Activated T-helper 1 cell treated with anti-CD3 and anti-CD28 coated beads, Interleukin-2, amount 50 U/mL, for 16 hours (primary cell): ENCODE results near the gene KCNJ10.

Experiments
- DNase-seq, 2 donors: peaks; one replicate each; pipeline ENCODE4 v3.0.0-alpha.2; 2020; ENCODE audit warnings: low read depth in 1 of 2, low spot score in 1 of 2

The KCNJ10 gene

GRCh38 chr1:160025314-160025713 is 44.6 kb downstream of the KCNJ10 start:
- DNase-seq: no peak

GRCh38 chr1:160024195-160024905 is 45.6 kb downstream of the KCNJ10 start:
- no peak for DNase-seq

GRCh38 chr1:160022330-160023310 is 47.3 kb downstream of the KCNJ10 start:
- no peak for DNase-seq

- DNase-seq: no peak
Measured at GRCh38 chr1:160021376-160022074, 48.4 kb downstream of the KCNJ10 start.

- no peak for DNase-seq
Measured at GRCh38 chr1:160020196-160020595, 49.8 kb downstream of the KCNJ10 start.

GRCh38 chr1:160018900-160019299 is 51.1 kb downstream of the KCNJ10 start:
- DNase-seq: no peak

GRCh38 chr1:160018347-160018746 is 51.6 kb downstream of the KCNJ10 start:
- DNase-seq: no peak

- DNase-seq: no peak
Measured at GRCh38 chr1:160017592-160017991, 52.4 kb downstream of the KCNJ10 start.

- DNase-seq: no peak
Measured at GRCh38 chr1:160011781-160012180, 58.2 kb downstream of the KCNJ10 start.

- DNase-seq: no peak
Measured at GRCh38 chr1:160009801-160010200, 60.2 kb downstream of the KCNJ10 start.

GRCh38 chr1:160009081-160009480 is 60.9 kb downstream of the KCNJ10 start:
- DNase-seq: no peak

- no peak for DNase-seq
Measured at GRCh38 chr1:160007577-160008200, 62.3 kb downstream of the KCNJ10 start.

- peak; percentile 40 to 50 for DNase-seq
Measured at GRCh38 chr1:160006312-160006940, 63.5 kb downstream of the KCNJ10 start.

- DNase-seq: no peak
Measured at GRCh38 chr1:160005070-160005469, 64.9 kb downstream of the KCNJ10 start.

- DNase-seq: no peak
Measured at GRCh38 chr1:160004425-160004824, 65.5 kb downstream of the KCNJ10 start.

- DNase-seq: no peak
Measured at GRCh38 chr1:160004001-160004400, 66.0 kb downstream of the KCNJ10 start.

- DNase-seq: no peak
Measured at GRCh38 chr1:160001440-160001839, 68.5 kb downstream of the KCNJ10 start.

- no peak for DNase-seq
Measured at GRCh38 chr1:159999204-159999603, 70.8 kb downstream of the KCNJ10 start.

GRCh38 chr1:159996653-159997052 is 73.3 kb downstream of the KCNJ10 start:
- DNase-seq: no peak

GRCh38 chr1:159994896-159995295 is 75.1 kb downstream of the KCNJ10 start:
- DNase-seq: no peak

GRCh38 chr1:159993911-159994310 is 76.0 kb downstream of the KCNJ10 start:
- no peak for DNase-seq
